HG03066 (cell line): ENCODE measurements around the gene NTM.

Source experiments
- ATAC-seq: cut with Tn5 transposase; IDR thresholded peaks from one replicate; pipeline ENCODE4 v1.9.1; 2021; ENCODE audit warnings: low read depth; ENCODE audit not compliant: unreplicated experiment

Gene NTM

DNA sequence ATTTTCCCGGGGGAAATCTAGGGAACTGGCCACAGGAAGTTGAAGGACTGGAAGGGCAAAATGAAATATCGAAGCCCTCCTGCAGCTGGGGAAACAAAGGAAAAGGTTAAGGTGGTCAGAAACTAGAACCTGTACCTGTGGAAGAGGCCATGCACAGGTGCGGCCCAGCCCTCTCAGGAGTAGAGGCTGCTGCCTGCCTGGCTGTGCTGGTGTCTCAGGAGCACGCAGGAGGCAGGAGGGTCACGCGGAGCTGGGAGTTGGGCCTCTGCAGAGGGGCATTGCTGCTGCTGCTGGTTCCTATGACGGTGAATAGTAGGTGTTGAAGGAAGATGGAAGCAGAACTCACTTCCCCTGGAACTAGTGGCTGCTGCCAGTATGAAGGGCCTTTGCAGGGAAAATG, 425.7 kb downstream of the NTM start:
- ATAC-seq: no peak

DNA sequence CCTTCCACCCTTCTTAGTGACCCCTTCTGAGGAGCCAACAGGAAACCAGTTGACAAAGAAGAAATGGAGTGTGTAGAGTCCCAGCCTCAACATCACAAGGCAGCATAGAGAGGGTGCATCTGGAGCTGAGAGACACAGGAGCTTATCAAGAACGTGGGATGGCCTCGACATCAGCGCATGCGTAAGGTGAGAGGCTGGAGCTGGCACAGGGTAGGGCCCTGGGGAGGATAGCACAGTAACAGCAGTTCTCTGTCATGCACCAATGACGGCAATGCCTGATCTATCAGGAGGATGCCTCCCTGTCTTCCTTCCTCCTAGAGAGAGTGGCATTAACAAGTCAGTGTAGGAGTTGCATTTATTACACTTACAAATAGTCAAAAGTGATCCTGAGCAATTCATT, 426.1 kb downstream of the NTM start:
- no peak for ATAC-seq

DNA sequence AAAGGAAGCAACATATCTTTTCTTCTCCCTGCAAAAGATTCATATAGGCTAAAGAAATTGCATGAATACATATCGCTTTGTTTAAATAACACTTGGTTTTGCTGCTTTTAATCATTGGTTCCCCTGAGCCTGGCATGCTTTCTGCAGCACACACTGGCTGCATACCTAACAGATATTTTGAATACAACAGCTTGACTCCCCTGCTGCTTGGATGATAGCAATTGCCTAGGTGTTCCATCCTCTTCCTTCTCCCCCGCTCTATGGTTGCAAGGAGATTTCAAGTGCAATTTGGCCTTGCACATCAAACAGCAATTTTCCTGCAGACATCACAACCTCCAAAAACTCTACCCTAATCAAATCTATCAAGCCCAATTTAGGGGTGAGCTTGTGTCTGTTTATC, 430.0 kb downstream of the NTM start:
- ATAC-seq: no peak

GRCh38 chr11:131802440-131803115, 432.2 kb downstream of the NTM start:
- ATAC-seq: no peak

DNA sequence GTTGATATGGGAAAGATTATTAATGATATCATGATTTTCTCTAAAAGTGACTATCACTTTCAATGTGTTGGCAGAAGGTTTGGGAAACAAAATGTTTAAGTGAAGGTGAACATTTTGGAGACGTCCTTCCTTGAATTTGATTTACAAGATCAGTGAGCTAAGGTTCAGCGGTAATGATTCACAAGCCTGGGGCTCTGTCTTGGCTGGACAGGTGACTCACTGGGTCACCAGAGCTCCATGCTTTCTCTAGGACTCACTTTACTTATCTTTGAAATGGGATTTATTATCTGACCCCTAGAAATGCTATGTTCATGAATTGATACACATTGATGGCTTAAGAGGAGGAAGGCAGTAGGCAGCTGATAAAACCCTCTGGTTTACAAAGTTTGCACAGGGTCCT, 437.5 kb downstream of the NTM start:
- no peak for ATAC-seq

- no peak for ATAC-seq
Observed at GRCh38 chr11:131808470-131808869, 438.1 kb downstream of the NTM start.

DNA sequence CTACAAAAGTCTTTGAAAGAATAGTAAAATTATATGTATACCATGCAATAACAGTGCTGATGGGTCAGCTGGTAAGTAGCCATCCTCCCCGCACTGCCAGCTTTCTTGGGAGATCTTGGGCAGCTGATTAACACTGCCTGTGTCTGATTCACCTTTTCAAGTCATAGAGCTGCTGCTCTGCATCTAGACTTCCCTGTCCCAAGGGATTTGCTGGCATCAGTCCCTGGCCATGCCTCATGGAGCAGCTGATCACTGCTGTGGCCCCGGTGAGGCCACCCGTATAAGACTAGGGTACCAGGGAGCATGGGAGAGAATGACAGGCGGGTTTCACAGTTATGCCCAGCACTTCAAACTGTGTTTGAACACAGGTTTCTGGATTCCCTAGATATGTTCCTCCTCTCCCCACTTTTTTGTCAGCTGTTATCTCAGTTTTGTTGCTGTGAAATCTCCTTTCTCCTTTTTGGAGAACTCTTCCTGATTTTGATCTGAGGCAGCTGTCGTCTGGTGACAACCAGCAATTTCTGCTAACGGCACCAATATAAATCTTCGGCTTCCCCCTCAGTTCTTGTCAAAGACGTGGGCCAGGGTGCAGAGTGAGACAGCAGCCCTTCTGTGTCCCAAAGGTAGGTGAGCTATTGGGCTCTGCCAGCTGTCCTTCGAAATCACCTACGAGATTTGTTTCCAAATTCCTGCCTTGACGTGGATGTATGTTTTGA, 438.9 kb downstream of the NTM start:
- ATAC-seq: no peak

DNA sequence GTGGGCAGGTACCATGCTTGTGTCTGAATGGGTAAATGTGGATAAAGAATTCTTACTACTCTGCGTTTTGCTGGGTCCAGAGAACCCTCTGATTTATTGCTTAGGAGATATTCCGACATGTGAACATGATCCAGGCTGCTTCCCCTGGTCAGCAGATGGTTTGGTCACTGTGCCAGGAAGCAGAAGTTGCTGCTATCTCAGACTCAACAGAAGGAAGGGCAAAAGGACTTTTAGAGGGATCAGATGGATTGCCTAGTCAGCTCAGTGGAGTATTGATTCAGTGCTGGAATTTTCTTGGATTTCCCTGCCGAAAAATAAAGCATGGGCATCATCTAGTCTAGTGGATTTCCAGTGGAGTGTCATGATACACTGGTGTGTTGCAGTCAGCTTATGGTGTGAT, 440.1 kb downstream of the NTM start:
- no peak for ATAC-seq

DNA sequence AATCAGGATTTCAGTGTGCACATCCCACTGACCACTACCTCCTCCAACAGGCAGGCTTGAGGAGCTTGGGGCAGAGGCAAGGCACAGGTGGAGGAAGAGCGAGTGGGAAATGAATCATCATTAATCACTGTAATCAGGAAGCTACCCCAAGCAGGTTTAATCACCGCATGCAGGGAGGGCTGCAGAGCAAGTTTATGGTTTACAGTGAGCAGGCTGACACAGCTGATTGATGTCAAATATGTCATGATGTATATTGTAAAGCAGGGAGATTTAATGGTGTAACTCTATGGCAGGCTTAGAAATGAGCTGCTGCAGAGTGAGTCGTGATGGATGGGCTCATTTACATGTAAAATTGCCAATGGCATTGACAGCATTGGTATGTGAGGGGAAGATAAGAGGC, 441.0 kb downstream of the NTM start:
- no peak for ATAC-seq

- ATAC-seq: no peak
Observed at GRCh38 chr11:131814108-131814507, 443.7 kb downstream of the NTM start.

- ATAC-seq: no peak
Observed at GRCh38 chr11:131815590-131815989, 445.2 kb downstream of the NTM start.

DNA sequence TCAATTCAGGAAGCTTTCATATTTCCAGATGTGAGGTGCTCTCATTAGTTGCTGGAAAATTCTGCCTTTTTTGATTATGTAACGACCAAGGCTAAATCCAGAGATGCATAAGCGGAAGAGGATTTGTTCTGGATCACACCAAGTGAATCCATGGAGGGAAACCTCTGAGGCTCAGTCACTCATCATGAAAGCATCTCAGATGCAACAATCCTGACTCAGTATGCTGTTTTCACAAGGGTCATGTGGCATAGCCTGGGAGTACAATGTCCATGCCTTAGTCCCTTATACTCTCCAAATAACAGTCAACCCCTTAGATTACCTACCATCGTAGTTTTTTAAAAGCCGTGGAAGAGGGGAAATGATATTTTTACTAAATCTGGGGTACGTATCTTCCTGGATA, 445.6 kb downstream of the NTM start:
- ATAC-seq: no peak

DNA sequence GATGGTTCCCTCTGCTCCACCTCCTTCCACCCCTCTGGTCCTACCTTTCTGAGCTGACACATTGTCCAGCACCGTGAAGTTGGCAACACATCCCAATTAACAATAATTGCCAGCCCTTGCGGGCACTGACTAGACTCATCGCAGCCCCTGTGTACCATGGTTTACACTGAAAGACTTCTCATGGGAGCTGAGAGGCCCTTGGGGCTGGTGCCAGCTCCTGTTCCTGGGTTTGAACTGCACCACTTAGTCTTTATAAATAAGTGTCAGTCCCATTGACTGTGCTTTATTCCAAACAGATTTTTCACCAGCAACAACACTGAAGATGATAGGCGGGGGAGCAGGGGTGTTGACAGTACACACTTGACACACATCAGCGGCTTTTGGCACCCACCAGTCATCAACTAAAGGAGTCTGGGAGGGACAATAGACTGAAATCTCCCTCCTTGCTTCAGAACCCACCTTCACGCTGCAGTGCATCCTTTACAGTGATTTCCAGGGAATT, 447.3 kb downstream of the NTM start:
- ATAC-seq: no peak

GRCh38 chr11:131819865-131820264, 449.4 kb downstream of the NTM start:
- ATAC-seq: no peak

DNA sequence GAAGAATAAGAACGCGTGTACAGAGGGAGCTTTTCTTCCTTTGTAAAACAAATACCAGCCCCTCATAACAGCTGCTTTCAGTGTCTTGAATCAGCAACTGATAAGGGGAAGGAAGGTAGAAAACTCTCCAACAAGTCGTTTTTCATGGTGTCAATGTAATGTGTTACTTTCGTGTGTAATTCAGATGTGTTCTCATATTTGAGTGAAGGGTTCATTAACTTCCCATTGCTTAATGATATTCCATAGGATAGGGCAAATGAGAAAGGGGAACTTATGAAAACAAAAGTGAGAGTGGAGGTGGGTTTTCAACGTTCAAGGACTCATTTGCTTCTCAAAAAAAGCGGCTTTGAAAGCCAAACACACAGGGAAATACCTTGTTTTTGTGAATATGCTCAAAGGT, 452.1 kb downstream of the NTM start:
- ATAC-seq: no peak

DNA sequence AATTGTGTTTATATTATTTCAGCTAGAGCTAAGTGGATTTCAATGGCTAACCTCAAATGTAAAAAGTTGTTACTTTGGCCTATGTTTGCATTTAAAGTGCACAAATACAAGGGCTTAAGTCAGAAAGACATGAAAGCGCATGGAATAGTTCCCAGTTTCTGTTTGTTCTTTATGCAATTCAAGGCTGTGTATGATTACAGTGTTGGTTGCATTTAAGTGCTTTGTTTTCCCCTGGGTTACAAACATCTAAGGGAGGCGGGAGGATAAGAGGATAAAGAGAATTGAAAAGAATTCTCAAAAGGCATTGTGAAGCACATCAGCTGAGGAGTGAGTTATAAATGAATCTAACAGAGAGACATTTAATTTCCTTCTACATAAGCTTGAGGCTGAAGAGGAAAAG, 453.4 kb downstream of the NTM start:
- no peak for ATAC-seq

GRCh38 chr11:131824771-131825170, 454.4 kb downstream of the NTM start:
- no peak for ATAC-seq

GRCh38 chr11:131827430-131827829, 457.0 kb downstream of the NTM start:
- no peak for ATAC-seq

DNA sequence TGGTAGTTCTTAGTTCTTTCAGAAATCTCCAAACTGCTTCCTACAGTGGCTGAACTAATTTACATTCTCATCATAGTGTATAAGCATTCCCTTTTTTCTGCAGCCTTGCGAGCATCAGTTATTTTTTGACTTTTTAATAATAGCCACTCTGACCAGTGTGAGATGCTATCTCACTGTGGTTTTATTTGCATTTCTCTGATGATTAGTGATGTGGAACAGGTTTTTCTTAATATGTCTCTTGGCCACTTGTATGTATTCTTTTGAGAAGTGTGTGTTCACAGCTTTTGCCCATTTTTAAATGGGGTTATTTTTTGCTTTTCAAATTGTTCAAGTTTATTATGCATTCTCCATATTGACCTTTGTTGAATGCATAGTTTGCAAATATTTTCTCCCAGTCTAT, 459.3 kb downstream of the NTM start:
- ATAC-seq: no peak

GRCh38 chr11:131832079-131832478, 461.7 kb downstream of the NTM start:
- no peak for ATAC-seq

GRCh38 chr11:131833366-131833765, 463.0 kb downstream of the NTM start:
- ATAC-seq: no peak

GRCh38 chr11:131837562-131837961, 467.1 kb downstream of the NTM start:
- ATAC-seq: no peak
